Keratinocyte (primary cell): ENCODE results near the gene TEAD4. TPM values are rescaled to one million over a fixed set of nuclear protein-coding genes. Genes with fewer than 3 reads are reported as not detected.

Experiments
- DNase-seq: peaks from one replicate; pipeline ENCODE4 v3.0.0-alpha.2; 2011; ENCODE audit warnings: low read depth, missing footprints, low spot score
- FAIRE-seq: peaks from 2 replicates; lab custom pipeline; 2011; peaks lifted over from hg19 to GRCh38; lab: Jason Lieb, UNC
- H2AFZ ChIP-seq: 2 replicates; pipeline ENCODE4 v1.6.0; 2012; ENCODE audit warnings: low read length, control low read depth, inconsistent platforms; ENCODE audit not compliant: control insufficient read depth
- H3K27ac ChIP-seq: 2 replicates; pipeline ENCODE4 v1.5.1; 2011; ENCODE audit warnings: low read length; ENCODE audit not compliant: control insufficient read depth, insufficient read depth
- H3K27me3 ChIP-seq: 3 replicates; pipeline ENCODE4 v1.6.0; 2011; ENCODE audit warnings: low read length; ENCODE audit not compliant: control insufficient read depth, insufficient read depth; ENCODE audit errors: extremely low read depth
- H3K36me3 ChIP-seq, 2 experiments: 2 replicates in 1 of 2; 3 replicates in 1 of 2; pipeline ENCODE4 v1.5.1; 2011; ENCODE audit warnings: low read length in 2 of 2, mild to moderate bottlenecking in 1 of 2; ENCODE audit not compliant: control insufficient read depth in 2 of 2, insufficient read depth in 2 of 2; ENCODE audit errors: extremely low read depth in 1 of 2
- H3K4me1 ChIP-seq: 3 replicates; pipeline ENCODE4 v1.5.1; 2011; ENCODE audit warnings: low read length; ENCODE audit not compliant: control insufficient read depth, insufficient read depth; ENCODE audit errors: extremely low read depth
- H3K4me2 ChIP-seq: 3 replicates; pipeline ENCODE4 v1.6.0; 2011; ENCODE audit warnings: low read depth, low read length; ENCODE audit not compliant: control insufficient read depth, insufficient read depth; ENCODE audit errors: extremely low read depth
- H3K4me3 ChIP-seq, 3 experiments: fragments of 200-600 bp in 1 of 3; sonication (generic) in 1 of 3; 2 replicates in 2 of 3; 3 replicates in 1 of 3; pipeline ENCODE4 v1.5.1; 2011 to 2016; ENCODE audit warnings: low read length in 3 of 3, mild to moderate bottlenecking in 3 of 3, control low read depth in 2 of 3, inconsistent platforms in 1 of 3, low read depth in 1 of 3, mixed read lengths in 1 of 3, mixed run types in 1 of 3, moderate library complexity in 1 of 3; ENCODE audit not compliant: control insufficient read depth in 2 of 3, insufficient read depth in 2 of 3; ENCODE audit errors: extremely low read depth in 1 of 3
- H3K79me2 ChIP-seq: 2 replicates; pipeline ENCODE4 v1.6.0; 2012; ENCODE audit warnings: low read length; ENCODE audit not compliant: control insufficient read depth, insufficient read depth
- H3K9ac ChIP-seq: 3 replicates; pipeline ENCODE4 v1.6.0; 2011; ENCODE audit warnings: low read length; ENCODE audit not compliant: control insufficient read depth, insufficient read depth; ENCODE audit errors: extremely low read depth
- H3K9me1 ChIP-seq: 3 replicates; pipeline ENCODE4 v1.6.0; 2011; ENCODE audit warnings: low read length; ENCODE audit not compliant: control insufficient read depth, insufficient read depth; ENCODE audit errors: extremely low read depth
- H3K9me3 ChIP-seq: 2 replicates; pipeline ENCODE4 v1.5.1; 2012; ENCODE audit warnings: low read depth, low read length; ENCODE audit not compliant: control insufficient read depth
- H4K20me1 ChIP-seq: 3 replicates; pipeline ENCODE4 v1.6.0; 2011; ENCODE audit warnings: low read length; ENCODE audit not compliant: control insufficient read depth, insufficient read depth; ENCODE audit errors: extremely low read depth
- CTCF ChIP-seq, 3 experiments: IDR thresholded peaks in 1 of 3; conservative IDR thresholded peaks in 1 of 3; optimal IDR thresholded peaks in 1 of 3; 2 replicates in 2 of 3; 3 replicates in 1 of 3; pipeline versions ENCODE3 to v1.5.1; 2011; ENCODE audit warnings: low read length in 3 of 3, mild to moderate bottlenecking in 3 of 3, moderate library complexity in 2 of 3, control low read depth in 1 of 3, inconsistent platforms in 1 of 3; ENCODE audit not compliant: insufficient read depth in 2 of 3; ENCODE audit errors: extremely low read depth in 1 of 3
- EZH2 ChIP-seq: IDR thresholded peaks from one replicate; pipeline ENCODE4 v1.6.1; 2012; ENCODE audit warnings: inconsistent platforms, mild to moderate bottlenecking, low read length, moderate library complexity
- dilution Hi-C: fragments of 300-500 bp; cut with MboI; formaldehyde crosslinking; loops from one replicate; pipeline ENCODE4 v1.7.0; 2020; ENCODE audit warnings: low sequenced_read_pairs; ENCODE audit not compliant: extremely low pct_ligation_motif_present
- polyA plus RNA-seq, 5 experiments: library from polyadenylated mRNA; depleted of rRNA in 3 of 5; stranded (reverse) in 3 of 5; stranded (forward) in 1 of 5; unstranded in 1 of 5; fragments of >200 nt; gene quantifications; 1 replicate in 1 of 5; 2 replicates in 3 of 5; 3 replicates in 1 of 5; pipeline versions ENCODE4 v1.2.1 to v1.2.3, GENCODE V29; 2011 to 2012; ENCODE audit warnings: missing spikeins in 2 of 5, low read depth in 1 of 5, low replicate concordance in 1 of 5

TEAD4 gene
- polyA plus RNA-seq, 1 donor (not counting 4 experiments of a cell fraction or from before 2014, with no cell fraction given), result 8.1 TPM

- Histone ChIP-seq H3K9ac (no peak overlapping the region), H3K36me3 (peaks cover 0 to 3% of the 10 kb centered on the region in 2 experiments), H3K4me2 (no peak overlapping the region), H4K20me1 (no peaks in the 10 kb centered on the region), H3K9me1 (no peaks in the 10 kb centered on the region), H3K27me3 (no peaks in the 10 kb centered on the region), H3K79me2 (no peaks in the 10 kb centered on the region), H3K27ac (no peak overlapping the region), H3K9me3 (no peaks in the 10 kb centered on the region), H2AFZ (no peak overlapping the region), H3K4me3 (no peak overlapping the region), H3K4me1 (no peaks in the 10 kb centered on the region)
- DNase-seq, result no peak
- dilution Hi-C loops, result no loop called here
- TF ChIP-seq CTCF (optimal IDR thresholded peaks at IDR 0.05 in 1 of 3, IDR thresholded peaks at IDR 0.05 in 1 of 3, conservative IDR thresholded peaks at IDR 0.05 in 1 of 3; ENCODE audit: extremely low read depth in 1 of 3, insufficient read depth in 2 of 3, low read length in 3 of 3) (no peak), EZH2 (no peak)
- no peak for FAIRE-seq
These were observed 29.3 kb downstream of the TEAD4 start for GRCh38 chr12:2988494-2988893.

GRCh38 chr12:2992724-2993123, 33.5 kb downstream of the TEAD4 start:
- DNase-seq (no peak), FAIRE-seq (no peak)
- TF ChIP-seq CTCF (optimal IDR thresholded peaks at IDR 0.05 in 1 of 3, IDR thresholded peaks at IDR 0.05 in 1 of 3, conservative IDR thresholded peaks at IDR 0.05 in 1 of 3; ENCODE audit: extremely low read depth in 1 of 3, insufficient read depth in 2 of 3, low read length in 3 of 3), result no peak
- no peak for TF ChIP-seq EZH2
- no peak overlapping the region for H3K4me2 ChIP-seq
- H3K79me2 ChIP-seq, result no peaks in the 10 kb centered on the region
- H3K27ac ChIP-seq, result no peak overlapping the region
- dilution Hi-C loops, result no loop called here
- no peaks in the 10 kb centered on the region for H4K20me1 ChIP-seq
- no peaks in the 10 kb centered on the region for H3K4me1 ChIP-seq
- H3K4me3 ChIP-seq, result no peak overlapping the region
- no peaks in the 10 kb centered on the region for H3K27me3 ChIP-seq
- peaks cover 0 to 4% of the 10 kb centered on the region in 2 experiments for H3K36me3 ChIP-seq
- H3K9me3 ChIP-seq, result no peaks in the 10 kb centered on the region
- H2AFZ ChIP-seq, result no peak overlapping the region
- no peak overlapping the region for H3K9ac ChIP-seq
- no peaks in the 10 kb centered on the region for H3K9me1 ChIP-seq
